H54 (cell line): ENCODE measurements around the gene PPARGC1A.

Source experiments
- DNase-seq: peaks from one replicate; pipeline ENCODE4 v3.0.0; 2011; ENCODE audit warnings: low spot score, mixed read lengths; ENCODE audit not compliant: insufficient read length
- FAIRE-seq: peaks from 3 replicates; lab custom pipeline; 2011; peaks lifted over from hg19 to GRCh38; lab: Jason Lieb, UNC
- POLR2A ChIP-seq: IDR thresholded peaks from 2 replicates; pipeline ENCODE4 v1.6.1; 2011; ENCODE audit warnings: low read depth, mild to moderate bottlenecking, low read length

PPARGC1A gene

DNA sequence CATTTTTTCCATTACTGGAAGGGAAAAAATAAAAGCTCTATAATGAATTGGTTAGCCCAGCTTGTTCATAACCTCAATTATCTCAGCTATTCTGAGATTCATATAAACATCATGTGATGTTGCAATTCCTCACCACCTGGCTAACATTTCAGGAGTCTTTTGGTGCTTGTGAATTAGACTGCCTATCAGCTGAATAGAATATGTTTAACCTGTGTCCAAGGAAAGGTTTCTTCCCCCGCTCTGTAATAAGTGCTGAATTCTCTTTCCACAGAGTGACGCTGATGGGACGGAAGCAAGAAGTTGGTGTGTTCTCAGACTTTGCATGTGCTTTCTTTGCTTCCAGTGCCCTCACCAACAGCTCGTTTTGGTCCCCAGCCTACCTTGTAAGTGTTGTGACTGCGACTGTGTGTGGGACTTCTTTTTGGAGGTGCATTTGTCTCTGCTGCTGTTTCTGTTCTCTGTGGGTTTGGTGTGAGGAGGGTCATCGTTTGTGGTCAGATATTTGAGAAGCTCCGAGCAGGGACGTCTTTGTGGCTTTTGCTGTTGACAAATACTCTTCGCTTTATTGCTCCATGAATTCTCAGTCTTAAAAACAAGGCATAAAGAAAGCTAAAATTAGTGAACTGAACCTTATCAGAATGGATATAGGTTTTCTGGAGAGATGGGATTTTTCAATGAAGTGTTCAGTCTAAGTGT is 61.7 kb downstream of the PPARGC1A start:
- no peak for FAIRE-seq
- DNase-seq = no peak

DNA sequence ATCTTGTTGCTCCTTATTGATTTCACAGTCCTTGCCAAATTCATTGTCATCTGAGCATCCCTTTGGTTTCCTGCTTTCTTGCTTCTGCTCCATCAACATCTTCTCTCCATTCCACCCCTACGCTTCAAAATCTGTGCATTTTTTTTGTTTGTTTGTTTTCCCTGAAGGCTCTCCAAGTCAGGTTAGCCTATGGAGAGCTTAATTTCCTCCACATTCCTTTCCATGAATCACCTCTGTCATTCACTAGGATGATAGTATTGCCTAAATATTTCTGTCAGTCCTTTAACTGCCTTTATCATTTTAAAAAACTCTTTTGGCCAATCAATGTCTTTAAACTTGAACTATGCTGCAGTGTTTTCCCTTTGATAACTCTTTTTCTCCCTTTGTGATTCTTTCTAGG is 67.7 kb downstream of the PPARGC1A start:
- FAIRE-seq (peak; percentile 27), DNase-seq (no peak)
- no peak for TF ChIP-seq POLR2A

More for the DNA sequence above, 61.7 kb downstream of the PPARGC1A start:
- TF ChIP-seq POLR2A = no peak

DNA sequence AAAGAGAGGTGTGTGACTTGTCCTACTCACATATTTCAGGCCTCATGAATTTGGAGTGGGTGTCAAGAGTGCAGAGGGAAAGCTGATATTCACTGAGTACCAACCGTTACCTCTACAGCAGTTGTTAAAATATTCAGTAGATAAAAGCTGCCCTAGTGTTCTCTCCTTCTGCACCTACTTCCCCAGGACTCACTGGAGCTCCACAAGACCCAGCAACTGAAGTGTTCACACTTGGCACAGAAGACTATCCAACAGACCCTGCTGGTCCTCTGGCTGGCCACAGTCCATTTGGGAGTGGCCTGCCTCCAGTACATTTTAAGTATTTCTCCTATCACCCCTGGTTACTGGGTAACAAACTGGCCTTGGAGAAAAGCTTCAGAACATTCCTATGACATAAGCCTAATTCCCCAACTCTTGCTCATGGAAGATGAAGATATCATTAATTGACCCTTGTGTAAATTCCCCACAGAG is 70.8 kb downstream of the PPARGC1A start:
- DNase-seq = no peak

DNA sequence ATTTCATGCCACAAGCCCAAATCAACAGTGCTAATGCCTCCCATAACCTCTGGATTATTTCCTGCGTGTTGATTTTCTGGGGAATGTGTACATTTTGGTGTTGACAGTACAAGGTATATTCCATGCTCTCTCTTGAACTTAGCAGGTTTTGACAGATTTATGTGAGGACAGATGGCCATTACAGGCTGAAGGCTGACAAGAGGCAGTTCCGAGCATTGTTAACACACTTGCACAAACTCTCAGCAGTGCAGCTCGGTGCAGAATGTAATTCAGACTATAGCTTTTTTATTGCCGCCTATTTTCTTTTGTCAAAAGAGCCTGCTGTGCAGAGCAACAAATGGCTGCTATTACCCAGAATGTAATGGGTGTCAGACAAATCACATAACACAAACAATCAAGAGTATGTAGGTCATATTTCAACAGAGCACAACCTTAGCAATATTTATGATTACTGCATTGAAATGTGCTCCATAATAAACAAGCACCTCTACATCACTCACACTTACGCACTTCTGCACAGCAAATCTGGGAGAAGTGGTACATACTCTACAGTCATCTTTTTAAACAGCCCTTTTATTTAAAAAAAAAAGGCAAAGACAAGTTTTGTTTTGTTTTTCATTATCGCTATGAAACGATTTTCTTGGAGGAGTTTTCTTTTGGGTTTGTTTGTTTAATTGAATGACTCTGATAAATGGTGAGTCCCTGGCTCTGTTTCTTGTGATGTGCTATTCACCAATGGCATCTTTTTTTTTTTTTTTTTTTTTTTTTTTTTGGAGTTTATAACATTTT is 71.6 kb downstream of the PPARGC1A start:
- no peak for TF ChIP-seq POLR2A
- no peak for FAIRE-seq
- no peak for DNase-seq

More for the DNA sequence above, 70.8 kb downstream of the PPARGC1A start:
- TF ChIP-seq POLR2A = no peak
- FAIRE-seq = no peak

DNA sequence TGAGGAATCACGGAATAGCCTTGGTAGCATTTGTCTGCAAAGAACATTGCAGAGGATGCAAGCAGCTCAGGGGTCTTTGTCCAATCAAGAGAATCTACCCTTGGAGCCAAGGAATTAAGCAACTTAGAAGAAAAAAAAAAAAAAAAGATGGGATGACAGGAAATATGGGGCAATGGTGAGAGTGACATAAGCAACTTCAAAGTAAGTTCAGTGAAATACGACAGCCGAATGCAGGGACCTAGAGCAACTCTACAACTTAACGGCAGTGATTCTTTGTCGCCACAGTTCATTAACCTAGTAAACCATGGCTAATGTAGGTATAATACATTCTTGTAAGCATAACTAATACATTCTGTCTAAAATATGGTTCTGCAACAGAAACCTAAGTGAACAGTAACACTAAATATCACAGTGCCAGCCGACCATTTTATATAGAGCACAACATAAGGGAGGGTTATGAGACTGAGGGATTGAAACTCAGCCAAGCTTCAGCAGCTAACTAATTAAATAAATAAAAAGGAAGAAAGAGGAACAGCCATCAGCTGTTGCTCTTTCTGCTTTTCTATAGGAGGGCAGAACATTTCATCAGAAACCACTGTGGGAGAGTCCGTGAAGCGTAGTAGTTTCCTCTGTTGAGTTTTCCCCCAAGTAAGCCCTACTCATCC is 74.7 kb downstream of the PPARGC1A start:
- no peak for DNase-seq
- FAIRE-seq = no peak

DNA sequence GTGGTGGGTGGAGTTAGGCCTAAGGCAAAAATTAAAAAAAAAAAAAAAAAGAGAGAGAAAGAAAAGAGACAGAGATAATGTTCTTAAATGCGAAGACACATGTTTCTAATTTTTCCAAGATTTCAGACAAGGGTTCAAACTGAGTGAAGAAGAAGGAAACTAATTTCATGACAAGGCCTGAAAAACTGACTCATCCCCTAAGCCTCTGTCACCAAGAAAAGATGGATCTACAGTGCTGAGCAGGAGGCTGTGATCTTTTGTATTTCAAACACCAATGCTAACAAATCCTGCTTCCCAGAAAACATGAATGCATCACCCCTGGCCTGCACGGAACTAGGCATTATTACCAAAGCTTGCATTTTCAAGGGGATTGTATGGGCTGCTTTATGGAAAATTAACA is 75.3 kb downstream of the PPARGC1A start:
- DNase-seq (no peak), FAIRE-seq (no peak)
- no peak for TF ChIP-seq POLR2A

More for the DNA sequence above, 74.7 kb downstream of the PPARGC1A start:
- TF ChIP-seq POLR2A = no peak

DNA sequence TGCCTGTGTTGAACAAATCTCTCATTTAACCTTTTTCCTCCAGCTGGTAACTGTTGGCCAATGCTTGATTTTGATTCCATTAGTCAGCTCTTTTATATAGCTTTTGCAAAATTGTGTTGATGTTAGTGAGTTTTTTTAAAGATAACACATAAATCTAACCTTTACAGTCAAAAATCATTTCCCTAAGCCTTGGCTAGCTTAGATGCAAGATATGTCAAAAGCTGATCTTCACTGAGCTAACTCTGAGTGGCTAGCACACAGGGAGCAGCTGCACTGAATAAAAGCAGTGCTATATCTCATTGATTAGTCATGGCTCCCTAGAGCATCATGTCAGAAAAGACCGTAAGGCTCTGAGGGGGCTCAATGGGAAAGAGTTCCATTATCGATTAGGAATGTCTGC is 78.7 kb downstream of the PPARGC1A start:
- FAIRE-seq (no peak), DNase-seq (no peak)
- no peak for TF ChIP-seq POLR2A

DNA sequence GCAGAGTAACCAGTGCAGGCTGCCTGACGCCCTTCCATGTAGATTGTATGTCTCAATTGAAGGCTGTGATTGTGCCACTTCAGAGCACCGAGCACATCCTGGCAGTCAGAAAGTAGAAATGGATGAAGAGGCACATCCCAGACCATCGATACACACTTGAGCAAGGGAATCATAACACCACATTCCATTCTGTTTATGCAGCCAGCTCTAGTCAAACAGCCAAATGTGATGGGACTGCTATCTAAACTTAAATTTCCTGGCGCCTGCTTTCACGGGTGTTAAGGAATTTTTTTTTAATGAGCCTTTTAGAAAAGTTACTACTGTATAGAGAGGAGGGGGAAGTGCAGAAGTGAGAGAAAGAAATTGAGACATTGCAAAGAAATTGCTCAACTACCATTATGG is 84.4 kb downstream of the PPARGC1A start:
- DNase-seq = no peak
- TF ChIP-seq POLR2A = no peak
- FAIRE-seq = no peak

DNA sequence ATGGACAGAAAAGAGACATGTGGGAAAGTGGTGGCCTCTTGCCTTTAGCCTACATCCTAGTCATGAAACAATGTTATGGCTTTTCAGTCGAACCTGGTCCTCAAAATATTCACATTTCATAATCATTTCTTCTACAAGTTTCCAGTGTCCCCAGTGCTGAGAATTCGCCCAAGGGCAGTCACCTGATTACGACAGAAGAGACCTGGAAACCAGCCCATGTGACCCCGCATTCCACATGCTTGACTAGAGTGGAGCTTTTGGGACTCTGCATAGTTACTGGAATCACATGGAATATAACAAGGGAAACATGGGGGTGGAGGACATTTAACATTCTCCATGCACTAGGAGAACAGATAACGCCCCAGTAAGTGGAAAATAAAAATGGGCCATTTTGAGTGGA is 100.1 kb downstream of the PPARGC1A start:
- TF ChIP-seq POLR2A = no peak
- FAIRE-seq = peak; percentile 60
- peak; percentile 19 for DNase-seq

DNA sequence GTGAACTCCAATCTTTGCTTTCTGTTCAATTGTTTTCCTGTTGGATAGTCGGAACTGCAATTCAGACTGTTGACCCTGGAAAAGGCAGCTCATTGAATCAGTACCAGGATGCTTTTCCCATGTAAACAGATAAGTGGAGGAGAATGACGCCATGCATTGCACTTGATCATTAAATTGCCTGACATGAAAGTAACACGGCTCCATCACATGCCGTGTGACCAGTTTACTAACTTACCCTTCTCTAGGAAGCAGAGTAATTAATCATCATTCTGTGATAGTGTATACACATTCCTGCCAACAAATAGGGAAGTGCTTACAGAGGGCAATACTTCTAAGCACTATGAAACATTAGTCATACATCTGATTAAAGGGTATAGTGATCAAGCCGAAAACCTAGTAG is 101.4 kb downstream of the PPARGC1A start:
- no peak for FAIRE-seq
- no peak for DNase-seq
- TF ChIP-seq POLR2A = no peak

DNA sequence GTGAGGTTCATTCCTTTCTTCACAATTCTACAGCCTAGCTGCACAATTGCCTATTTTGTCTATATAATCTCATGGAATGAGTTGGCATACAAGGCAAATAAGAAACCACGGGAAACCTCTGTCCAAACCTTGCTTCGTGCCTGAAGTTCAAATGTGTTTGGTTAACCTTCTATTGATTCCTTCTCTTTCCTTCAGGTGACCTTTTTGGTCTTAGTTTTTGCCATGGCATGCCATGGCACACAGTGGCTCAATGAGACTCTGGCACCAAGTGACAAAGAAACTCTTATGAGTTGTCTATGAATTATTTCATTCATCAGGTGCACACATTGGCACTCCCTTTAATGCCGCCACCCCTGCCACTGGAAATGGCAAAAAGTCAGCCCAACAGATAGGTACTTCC is 101.8 kb downstream of the PPARGC1A start:
- TF ChIP-seq POLR2A = no peak
- DNase-seq (no peak), FAIRE-seq (no peak)

DNA sequence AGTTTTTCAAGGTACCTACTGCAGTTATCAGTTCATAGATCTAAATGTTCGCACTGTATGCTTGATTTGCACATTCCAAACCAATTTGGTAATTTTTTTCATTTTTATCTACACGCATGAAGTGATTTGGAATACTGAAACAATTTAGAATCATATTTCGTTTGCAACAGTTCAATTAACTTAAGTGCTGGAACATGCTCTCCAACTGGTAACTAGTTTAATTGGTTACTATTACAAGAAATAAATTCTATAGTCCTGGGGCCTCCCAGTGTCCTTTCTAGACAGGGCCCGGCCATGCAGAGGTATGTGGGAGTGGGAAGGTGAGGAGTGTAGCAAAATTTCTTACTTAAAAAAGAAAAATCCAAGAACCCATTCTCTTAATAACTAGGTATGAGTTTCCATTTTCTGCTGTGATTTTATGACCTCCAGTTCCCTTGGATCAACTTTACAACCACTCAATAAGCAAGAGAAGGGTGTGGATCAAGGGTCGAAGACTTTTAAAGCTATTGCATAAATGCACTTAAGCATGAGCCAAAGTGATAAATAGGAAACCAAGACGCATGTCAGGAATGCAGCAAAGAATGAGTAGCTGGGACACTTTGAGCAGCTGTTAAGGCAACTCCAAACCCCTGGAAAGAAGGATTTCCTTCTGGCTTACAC is 106.9 kb downstream of the PPARGC1A start:
- DNase-seq (no peak), FAIRE-seq (no peak)
- TF ChIP-seq POLR2A = no peak

DNA sequence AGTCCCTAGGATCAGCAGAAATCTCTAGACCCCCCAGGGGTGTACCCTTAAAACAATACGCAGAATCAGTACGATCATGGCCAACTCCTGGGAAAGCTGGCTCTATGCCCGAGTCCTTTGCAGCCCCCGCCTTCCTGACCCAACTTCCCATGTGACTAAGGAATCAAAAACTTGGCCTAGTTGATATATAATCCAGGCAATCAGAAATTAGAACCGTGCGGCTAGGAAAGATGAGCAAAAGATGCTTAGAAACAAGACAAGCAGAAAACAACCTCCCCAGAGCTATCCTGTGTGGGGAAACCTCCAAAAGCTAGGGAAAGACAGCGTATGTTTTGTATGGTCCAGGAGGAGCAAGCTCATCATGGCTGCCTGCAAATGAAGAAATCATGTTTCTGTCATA is 110.0 kb downstream of the PPARGC1A start:
- DNase-seq = no peak
- no peak for FAIRE-seq
- no peak for TF ChIP-seq POLR2A

DNA sequence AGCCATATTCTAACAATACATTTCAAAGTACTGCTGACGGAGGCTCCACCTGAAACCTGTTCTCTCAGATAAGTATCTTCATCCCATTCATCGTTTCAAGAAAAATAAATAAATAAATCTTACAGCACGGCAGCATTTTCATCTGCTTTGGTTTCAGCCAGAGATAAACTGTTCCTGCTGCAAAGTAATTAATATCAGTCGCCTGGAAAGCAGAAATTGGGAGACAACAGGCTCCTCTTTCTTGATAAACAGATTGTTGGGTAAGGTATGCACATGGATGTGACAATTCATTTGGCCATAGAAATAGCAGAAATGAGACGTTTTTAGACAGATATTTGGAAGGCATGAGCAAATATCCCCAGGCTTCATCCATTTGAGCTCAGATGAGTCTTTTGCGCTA is 110.4 kb downstream of the PPARGC1A start:
- FAIRE-seq = no peak
- DNase-seq = no peak
- no peak for TF ChIP-seq POLR2A

DNA sequence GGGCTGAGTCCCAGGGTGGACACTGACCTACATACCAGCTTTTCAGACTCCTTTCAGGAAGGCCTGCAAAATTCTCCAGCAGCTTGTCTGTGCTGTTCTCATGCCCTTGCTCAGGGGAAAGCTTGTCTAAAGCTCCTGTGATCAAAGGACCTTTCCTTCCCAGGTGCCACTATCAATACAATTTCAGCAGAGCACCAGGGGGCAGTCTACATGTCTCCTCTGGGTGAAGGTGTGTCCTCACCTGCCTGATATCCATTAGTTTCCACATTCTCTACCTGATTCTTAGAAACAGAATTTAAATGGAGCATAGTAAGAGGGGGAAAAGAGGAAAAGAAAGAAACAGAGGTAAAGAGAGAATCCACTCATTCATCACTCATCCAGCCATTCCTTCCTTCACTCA is 114.2 kb downstream of the PPARGC1A start:
- no peak for TF ChIP-seq POLR2A
- FAIRE-seq (no peak), DNase-seq (no peak)
